ENCODE results near the gene DDC. TPM values are rescaled to one million over a fixed set of nuclear protein-coding genes. Genes with fewer than 3 reads are reported as not detected.

DDC gene
- total and polyA plus RNA-seq, 2 donors (not counting 1 experiment from before 2014, with no cell fraction given) = not detected

GRCh38 chr7:50412973-50413372, 152.2 kb downstream of the DDC start:
- Histone ChIP-seq H3K4me3 (ENCODE audit: control extremely low read depth in 1 of 5, extremely low read depth in 1 of 5, insufficient read depth in 1 of 5, low read depth in 2 of 5, low read length in 4 of 5) (peak overlapping the region in 1 of 5 experiments; percentile 41), H3K36me3 (replicated peaks in 1 of 2; ENCODE audit: control extremely low read depth in 1 of 2, control insufficient read depth in 1 of 2, extremely low read depth in 1 of 2, insufficient read depth in 2 of 2, low read length in 1 of 2) (no peaks in the 10 kb centered on the region), H2AFZ (ENCODE audit: insufficient read depth, low read depth, low read length, poor library complexity, severe bottlenecking) (no peak overlapping the region), H3K27ac (ENCODE audit: low read length in 2 of 2) (peak overlapping the region; percentile 90 to 94), H3K9me3 (ENCODE audit: control extremely low read depth in 1 of 3, control insufficient read depth in 2 of 3, insufficient read depth in 1 of 3, low read length in 2 of 3) (no peaks in the 10 kb centered on the region), H3K27me3 (replicated peaks in 1 of 4; ENCODE audit: control extremely low read depth in 1 of 4, control insufficient read depth in 3 of 4, insufficient read depth in 4 of 4, low read length in 3 of 4) (no peaks in the 10 kb centered on the region), H3K9ac (ENCODE audit: low read length) (peak overlapping the region; percentile 20), H3K79me2 (ENCODE audit: control insufficient read depth, insufficient read depth, low read length) (peaks cover 24% of the 10 kb centered on the region), H3K4me1 (ENCODE audit: control insufficient read depth in 2 of 2, insufficient read depth in 2 of 2, low read length in 2 of 2) (peaks cover 96 to 97% of the 10 kb centered on the region in 2 donors), H3K4me2 (replicated peaks; ENCODE audit: low read depth, low read length, poor library complexity, severe bottlenecking) (peak overlapping the region; percentile 71), H4K20me1 (ENCODE audit: control insufficient read depth, insufficient read depth, low read length, poor library complexity, severe bottlenecking) (no peaks in the 10 kb centered on the region)
- peak; percentile 15 for ATAC-seq (ENCODE audit: low read depth)
- intact Hi-C loops (cut with micrococcal nuclease) = loop anchor here (5.0 kb wide), 1 partner anchor 106 kb away; no protein-coding TSS in a partner anchor
- ChIA-PET CTCF (interaction anchor here (1.1 to 10.4 kb wide), 6 partner anchors 14 to 208 kb away, joined by 3 to 182 read pairs (median 8); no protein-coding TSS in a partner anchor), POLR2A (interaction anchor here (1.1 to 4.6 kb wide), 4 partner anchors 13 to 103 kb away, joined by 3 to 28 read pairs (median 14); no protein-coding TSS in a partner anchor)
- Mint-ChIP-seq H3K4me1 (peaks cover 94% of the 10 kb centered on the region), H3K27me3 (no peaks in the 10 kb centered on the region), H3K27ac (peak overlapping the region; percentile 89), H3K4me3 (peak overlapping the region; percentile 56), H3K9me3 (ENCODE audit: insufficient read depth) (no peaks in the 10 kb centered on the region)
- TF ChIP-seq EZH2 (IDR thresholded peaks at IDR 0.05; ENCODE audit: borderline replicate concordance, insufficient read depth, low read depth, low read length, poor library complexity, severe bottlenecking) (no peak), CTCF (IDR thresholded peaks at IDR 0.05) (no peak)
- 60% methylated on average over 1 of the region's 4 CpGs for WGBS (ENCODE audit: insufficient coverage)
- peak; percentile 67 for DNase-seq

- intact Hi-C loops (cut with micrococcal nuclease) = loop anchor here (1.0 to 5.0 kb wide), 5 partner anchors 43 to 263 kb away; no protein-coding TSS in a partner anchor
- ATAC-seq (ENCODE audit: low read depth) (peak; percentile 42), DNase-seq (peak; percentile 66)
- WGBS (ENCODE audit: insufficient coverage) = 33% methylated on average over 3 of the region's 6 CpGs
- POLR2A ChIA-PET = interaction anchor here (1.0 to 4.6 kb wide), 7 partner anchors 8 to 107 kb away, joined by 4 to 28 read pairs (median 5); partner anchors contain the start of gene IKZF1
- CTCF ChIA-PET = interaction anchor here (0.8 to 4.8 kb wide), 11 partner anchors 12 to 207 kb away, joined by 3 to 40 read pairs (median 3); no protein-coding TSS in a partner anchor
- Histone ChIP-seq H3K9me3 (ENCODE audit: control extremely low read depth in 1 of 3, control insufficient read depth in 2 of 3, insufficient read depth in 1 of 3, low read length in 2 of 3) (no peaks in the 10 kb centered on the region), H3K27ac (ENCODE audit: low read length in 2 of 2) (peak overlapping the region; percentile 90 to 94), H4K20me1 (ENCODE audit: control insufficient read depth, insufficient read depth, low read length, poor library complexity, severe bottlenecking) (no peaks in the 10 kb centered on the region), H3K4me2 (replicated peaks; ENCODE audit: low read depth, low read length, poor library complexity, severe bottlenecking) (peak overlapping the region; percentile 71), H3K4me3 (ENCODE audit: control extremely low read depth in 1 of 5, extremely low read depth in 1 of 5, insufficient read depth in 1 of 5, low read depth in 2 of 5, low read length in 4 of 5) (peak overlapping the region in 2 of 5 experiments; percentile 10 to 40), H2AFZ (ENCODE audit: insufficient read depth, low read depth, low read length, poor library complexity, severe bottlenecking) (peak overlapping the region; percentile 2), H3K79me2 (ENCODE audit: control insufficient read depth, insufficient read depth, low read length) (peaks cover 14% of the 10 kb centered on the region), H3K4me1 (ENCODE audit: control insufficient read depth in 2 of 2, insufficient read depth in 2 of 2, low read length in 2 of 2) (peaks cover 97% of the 10 kb centered on the region in 2 donors), H3K36me3 (replicated peaks in 1 of 2; ENCODE audit: control extremely low read depth in 1 of 2, control insufficient read depth in 1 of 2, extremely low read depth in 1 of 2, insufficient read depth in 2 of 2, low read length in 1 of 2) (no peaks in the 10 kb centered on the region), H3K9ac (ENCODE audit: low read length) (peak overlapping the region; percentile 46), H3K27me3 (replicated peaks in 1 of 4; ENCODE audit: control extremely low read depth in 1 of 4, control insufficient read depth in 3 of 4, insufficient read depth in 4 of 4, low read length in 3 of 4) (no peaks in the 10 kb centered on the region)
- peak overlapping the region; percentile 99 for H3K27ac Mint-ChIP-seq
- H3K9me3 Mint-ChIP-seq (ENCODE audit: insufficient read depth) = no peaks in the 10 kb centered on the region
- H3K4me3 Mint-ChIP-seq = peak overlapping the region; percentile 83
- TF ChIP-seq EZH2 (IDR thresholded peaks at IDR 0.05; ENCODE audit: borderline replicate concordance, insufficient read depth, low read depth, low read length, poor library complexity, severe bottlenecking) (no peak), CTCF (IDR thresholded peaks at IDR 0.05) (no peak)
- peaks cover 95% of the 10 kb centered on the region for H3K4me1 Mint-ChIP-seq
- no peaks in the 10 kb centered on the region for H3K27me3 Mint-ChIP-seq
Observed at GRCh38 chr7:50411332-50411731, 153.9 kb downstream of the DDC start.
